SK-N-MC (cell line): ENCODE measurements around the gene GNAI2.

Source experiments
- DNase-seq: peaks from one replicate; pipeline ENCODE4 v3.0.0-alpha.2; 2011; ENCODE audit warnings: low read depth, low spot score
- H3K27ac ChIP-seq: fragments of 200-600 bp; sonication (generic); 2 replicates; pipeline ENCODE4 v1.5.1; 2016; ENCODE audit warnings: mixed run types
- H3K36me3 ChIP-seq: fragments of 200-600 bp; sonication (generic); 2 replicates; pipeline ENCODE4 v1.6.1; 2017; ENCODE audit warnings: antibody characterized with exemption, low read length, mixed read lengths; ENCODE audit not compliant: insufficient read depth
- H3K4me3 ChIP-seq: fragments of 200-600 bp; sonication (generic); 2 replicates; pipeline ENCODE4 v1.5.1; 2016
- H3K9ac ChIP-seq: fragments of 200-600 bp; sonication (generic); 2 replicates; pipeline ENCODE4 v1.8.0; 2017; ENCODE audit warnings: mixed run types, mixed read lengths; ENCODE audit not compliant: insufficient read length
- H3K9me3 ChIP-seq: fragments of 200-600 bp; sonication (generic); 2 replicates; pipeline ENCODE4 v1.6.1; 2017; ENCODE audit warnings: low read depth, mild to moderate bottlenecking, antibody characterized with exemption, low read length, moderate library complexity, mixed read lengths
- EZH2 ChIP-seq: fragments of 200-600 bp; sonication (generic); IDR thresholded peaks from one replicate; pipeline ENCODE4 v1.6.1; 2017; ENCODE audit warnings: antibody characterized with exemption
- FOXP2 ChIP-seq: optimal IDR thresholded peaks from 2 replicates; pipeline ENCODE3; 2011; ENCODE audit warnings: mild to moderate bottlenecking, moderate library complexity; ENCODE audit not compliant: insufficient read depth; ENCODE audit errors: extremely low read length, control extremely low read depth
- POLR2AphosphoS5 ChIP-seq: IDR thresholded peaks from 2 replicates; pipeline ENCODE4 v1.6.1; 2012; ENCODE audit warnings: mild to moderate bottlenecking, low read depth, low read length, borderline replicate concordance

Gene GNAI2

GRCh38 chr3:50235716-50236483 lies at the start of gene GNAI2:
GNAI2 (plus strand) TSS chr3:50236204; CDS start chr3:50236336, 132 bp downstream.
- no peak for DNase-seq
- no peaks in the 10 kb centered on the region for H3K9me3 ChIP-seq
- 0 out of 2 replicates have a peak within 1 kb of the TSS, but pooled peaks have one; percentile 36 for H3K27ac ChIP-seq
- no peak for TF ChIP-seq FOXP2
- TF ChIP-seq EZH2, result no peak
- peak; percentile 82 for TF ChIP-seq POLR2AphosphoS5
- H3K4me3 ChIP-seq, result peak within 1 kb of the TSS; percentile 82
- no peaks in the 10 kb centered on the region for H3K36me3 ChIP-seq
- peak within 1 kb of the TSS; percentile 58 for H3K9ac ChIP-seq

GRCh38 chr3:50187750-50188149 lies 48.3 kb upstream of the GNAI2 start:
- Histone ChIP-seq H3K9me3 (no peaks in the 10 kb centered on the region), H3K9ac (no peak overlapping the region), H3K27ac (no peak overlapping the region), H3K36me3 (no peaks in the 10 kb centered on the region), H3K4me3 (no peak overlapping the region)
- TF ChIP-seq POLR2AphosphoS5 (no peak), FOXP2 (no peak), EZH2 (no peak)
- DNase-seq, result no peak

- no peak overlapping the region for H3K27ac ChIP-seq
- H3K9ac ChIP-seq, result no peak overlapping the region
- no peaks in the 10 kb centered on the region for H3K36me3 ChIP-seq
- H3K4me3 ChIP-seq, result no peak overlapping the region
- TF ChIP-seq POLR2AphosphoS5 (no peak), EZH2 (no peak), FOXP2 (no peak)
- DNase-seq, result no peak
- no peaks in the 10 kb centered on the region for H3K9me3 ChIP-seq
These were observed 46.7 kb upstream of the GNAI2 start for GRCh38 chr3:50189274-50189673.

- TF ChIP-seq POLR2AphosphoS5 (no peak), EZH2 (no peak), FOXP2 (no peak)
- no peak overlapping the region for H3K4me3 ChIP-seq
- no peak for DNase-seq
- H3K27ac ChIP-seq, result no peak overlapping the region
- H3K9me3 ChIP-seq, result no peaks in the 10 kb centered on the region
- H3K9ac ChIP-seq, result no peak overlapping the region
- H3K36me3 ChIP-seq, result no peaks in the 10 kb centered on the region
These were observed 46.0 kb upstream of the GNAI2 start for GRCh38 chr3:50189989-50190388.

- no peak for DNase-seq
- no peaks in the 10 kb centered on the region for H3K9me3 ChIP-seq
- H3K27ac ChIP-seq, result no peak within 1 kb of the TSS
- H3K36me3 ChIP-seq, result no peaks in the 10 kb centered on the region
- TF ChIP-seq POLR2AphosphoS5, result no peak
- no peak for TF ChIP-seq FOXP2
- no peak for TF ChIP-seq EZH2
- no peak within 1 kb of the TSS for H3K9ac ChIP-seq
- no peak within 1 kb of the TSS for H3K4me3 ChIP-seq
These were observed 44.9 kb upstream of the GNAI2 start, which contains the start of gene GNAT1 for GRCh38 chr3:50190936-50191660. GNAT1 (plus strand) TSS chr3:50191610; CDS start chr3:50191726, 116 bp downstream.

GRCh38 chr3:50192124-50192523 lies 43.9 kb upstream of the GNAI2 start:
- no peak overlapping the region for H3K9ac ChIP-seq
- no peak overlapping the region for H3K27ac ChIP-seq
- H3K4me3 ChIP-seq, result no peak overlapping the region
- no peak for DNase-seq
- TF ChIP-seq EZH2, result no peak
- no peak for TF ChIP-seq POLR2AphosphoS5
- TF ChIP-seq FOXP2, result no peak
- no peaks in the 10 kb centered on the region for H3K36me3 ChIP-seq
- H3K9me3 ChIP-seq, result no peaks in the 10 kb centered on the region

GRCh38 chr3:50192689-50193141 lies 43.3 kb upstream of the GNAI2 start:
- DNase-seq, result peak; percentile 18
- Histone ChIP-seq H3K9me3 (no peaks in the 10 kb centered on the region), H3K9ac (no peak overlapping the region), H3K27ac (no peak overlapping the region), H3K36me3 (no peaks in the 10 kb centered on the region), H3K4me3 (no peak overlapping the region)
- no peak for TF ChIP-seq FOXP2
- TF ChIP-seq EZH2, result no peak

GRCh38 chr3:50193286-50193685 lies 42.7 kb upstream of the GNAI2 start:
- Histone ChIP-seq H3K9me3 (no peaks in the 10 kb centered on the region), H3K36me3 (no peaks in the 10 kb centered on the region), H3K9ac (no peak overlapping the region), H3K27ac (no peak overlapping the region), H3K4me3 (no peak overlapping the region)
- no peak for DNase-seq
- TF ChIP-seq FOXP2, result no peak

- DNase-seq, result no peak
- TF ChIP-seq FOXP2, result no peak
- TF ChIP-seq POLR2AphosphoS5, result no peak
- TF ChIP-seq EZH2, result no peak
- Histone ChIP-seq H3K27ac (no peak overlapping the region), H3K9ac (no peak overlapping the region), H3K36me3 (no peaks in the 10 kb centered on the region), H3K4me3 (no peak overlapping the region), H3K9me3 (no peaks in the 10 kb centered on the region)
These were observed 42.3 kb upstream of the GNAI2 start for GRCh38 chr3:50193746-50194127.
